Measurements from ENCODE around the gene STN1. TPM values are rescaled to one million over a fixed set of nuclear protein-coding genes. Genes with fewer than 3 reads are reported as not detected.

The STN1 gene
- total and polyA plus RNA-seq, 9 of the 15 experiments (the other 6 are each of a cell fraction or from before 2014, with no cell fraction given) = 9.1 to 19.6 (median 13.8) TPM

- TF ChIP-seq UBTF (IDR thresholded peaks at IDR 0.05; ENCODE audit: borderline replicate concordance in 1 of 2, low read depth in 2 of 2, low read length in 2 of 2) (no peak; a peak in 1 of 4 replicates), KLF13 (tag; IDR thresholded peaks at IDR 0.05; ENCODE audit: borderline replicate concordance, low read depth) (no peak), E2F5 (CRISPR knock-in tag; IDR thresholded peaks at IDR 0.05) (no peak), CBX5 (IDR thresholded peaks at IDR 0.05; ENCODE audit: borderline replicate concordance, low read depth) (no peak), ZNF263 (CRISPR knock-in tag; IDR thresholded peaks at IDR 0.05; ENCODE audit: borderline replicate concordance) (no peak), IRF1 (CRISPR knock-in tag; IDR thresholded peaks at IDR 0.05; ENCODE audit: borderline replicate concordance) (no peak), FOXK2 (conservative IDR thresholded peaks at IDR 0.05 in 1 of 2, IDR thresholded peaks at IDR 0.05 in 1 of 2; ENCODE audit: low read depth in 2 of 2) (no peak), ZNF699 (CRISPR knock-in tag; IDR thresholded peaks at IDR 0.05; ENCODE audit: insufficient replicate concordance) (no peak), STAG1 (CRISPR knock-in tag; IDR thresholded peaks at IDR 0.05; ENCODE audit: borderline replicate concordance) (no peak), RBFOX2 (IDR thresholded peaks at IDR 0.05; ENCODE audit: low read depth, low read length) (peak; percentile 84), HMG20A (CRISPR knock-in tag; conservative IDR thresholded peaks at IDR 0.05) (no peak), POLR2B (IDR thresholded peaks at IDR 0.05; ENCODE audit: low read depth, partially characterized antibody) (peak; percentile 46), ZHX1 (conservative IDR thresholded peaks at IDR 0.05; ENCODE audit: low read length) (no peak)
These were observed 48.9 kb upstream of the STN1 start, which contains the start of gene SLK (continued) for GRCh38 chr10:103966671-103967447.

Measured in K562 (cell line).